Naive B cell (primary cell): Measurements from ENCODE around the gene SLC35F6. TPM values are rescaled to one million over a fixed set of nuclear protein-coding genes. Genes with fewer than 3 reads are reported as not detected.

Experiments
- ATAC-seq, 2 donors: fragments of 150-1000 bp; cut with Tn5 transposase; 2 replicates each; pipeline ENCODE4 v1.10.0; 2021; ENCODE audit warnings: low read depth in 2 of 2, mild to moderate bottlenecking in 2 of 2, moderate library complexity in 2 of 2
- DNase-seq: peaks from one replicate; pipeline ENCODE4 v3.0.0; 2022
- H3K27ac Mint-ChIP-seq, 6 donors: one replicate each; pipeline ENCODE4 v1.8.0; 2020 to 2022; ENCODE audit warnings: mild to moderate bottlenecking in 6 of 6, mixed read lengths in 6 of 6, moderate library complexity in 5 of 6, inconsistent platforms in 2 of 6
- H3K27me3 Mint-ChIP-seq, 3 donors: one replicate each; pipeline ENCODE4 v1.8.0; 2021 to 2022; ENCODE audit warnings: mixed read lengths in 3 of 3, mild to moderate bottlenecking in 1 of 3
- H3K36me3 Mint-ChIP-seq, 2 donors: one replicate each; pipeline ENCODE4 v1.8.0; 2020 to 2022; ENCODE audit warnings: mixed read lengths in 2 of 2, inconsistent platforms in 1 of 2, mild to moderate bottlenecking in 1 of 2
- H3K4me1 Mint-ChIP-seq, 3 donors: one replicate each; pipeline ENCODE4 v1.8.0; 2020 to 2022; ENCODE audit warnings: mixed read lengths in 3 of 3, inconsistent platforms in 1 of 3, mild to moderate bottlenecking in 1 of 3, moderate library complexity in 1 of 3
- H3K4me3 Mint-ChIP-seq, 8 donors: one replicate each; pipeline ENCODE4 v1.8.0; 2020 to 2022; ENCODE audit warnings: mild to moderate bottlenecking in 8 of 8, mixed read lengths in 8 of 8, moderate library complexity in 8 of 8, inconsistent platforms in 2 of 8
- H3K9me3 Mint-ChIP-seq, 7 donors: one replicate each; pipeline ENCODE4 v1.8.0; 2020 to 2022; ENCODE audit warnings: mixed read lengths in 7 of 7, mild to moderate bottlenecking in 5 of 7, inconsistent platforms in 2 of 7, moderate library complexity in 1 of 7
- polyA plus RNA-seq, 6 donors: library from polyadenylated mRNA; unstranded; fragments of 300-500 nt; fragmentation: Illumina TruSeq; gene quantifications; one replicate each; pipeline ENCODE4 v1.2.3, GENCODE V29; 2021; ENCODE audit warnings: low read depth in 6 of 6

Gene SLC35F6
- polyA plus RNA-seq, 6 donors from 2014 or later: 1.3 to 5.7 (median 4.8) TPM

DNA sequence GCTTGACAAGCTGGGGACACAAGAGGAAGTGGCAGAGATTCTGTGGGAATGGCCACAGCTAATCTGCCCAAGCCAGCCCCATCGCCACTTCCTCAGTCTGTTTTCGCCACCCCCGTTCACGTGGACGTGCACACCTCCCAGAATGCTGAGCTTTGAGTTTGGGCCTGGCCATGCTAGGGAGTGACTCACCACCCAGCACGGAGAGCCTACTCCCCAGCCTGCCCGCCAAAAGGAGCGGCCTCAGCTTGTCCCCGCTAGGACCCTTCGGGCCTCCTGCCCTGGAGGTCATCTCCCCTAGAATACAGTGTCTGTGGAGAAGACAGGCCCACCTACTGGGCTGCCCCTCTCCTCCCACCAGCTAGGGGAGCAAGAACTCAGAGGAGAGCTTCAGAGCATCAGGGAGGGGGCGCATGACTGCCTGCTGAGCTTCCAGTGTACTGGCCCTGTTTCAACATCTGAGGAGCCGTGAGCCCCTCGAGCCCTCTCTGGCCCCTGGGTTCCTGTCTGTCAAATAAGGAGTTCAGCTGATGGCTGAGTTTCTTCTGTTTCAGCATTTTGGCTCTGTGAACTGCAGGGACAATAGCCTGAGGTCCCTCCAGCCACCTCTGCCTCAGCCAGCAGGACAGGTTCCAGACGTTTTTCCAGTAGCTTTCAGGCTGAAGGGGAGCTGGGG is 5.1 kb downstream of the SLC35F6 start:
- Mint-ChIP-seq H3K27ac (peak overlapping the region in 2 of 6 donors; percentile 16 to 72), H3K4me1 (peaks cover 32 to 56% (median 49%) of the 10 kb centered on the region in 3 donors), H3K27me3 (no peaks in the 10 kb centered on the region), H3K4me3 (peak overlapping the region in 1 of 8 donors; percentile 21), H3K36me3 (no peaks in the 10 kb centered on the region), H3K9me3 (no peaks in the 10 kb centered on the region)
- DNase-seq: no peak
- ATAC-seq: no peak

DNA sequence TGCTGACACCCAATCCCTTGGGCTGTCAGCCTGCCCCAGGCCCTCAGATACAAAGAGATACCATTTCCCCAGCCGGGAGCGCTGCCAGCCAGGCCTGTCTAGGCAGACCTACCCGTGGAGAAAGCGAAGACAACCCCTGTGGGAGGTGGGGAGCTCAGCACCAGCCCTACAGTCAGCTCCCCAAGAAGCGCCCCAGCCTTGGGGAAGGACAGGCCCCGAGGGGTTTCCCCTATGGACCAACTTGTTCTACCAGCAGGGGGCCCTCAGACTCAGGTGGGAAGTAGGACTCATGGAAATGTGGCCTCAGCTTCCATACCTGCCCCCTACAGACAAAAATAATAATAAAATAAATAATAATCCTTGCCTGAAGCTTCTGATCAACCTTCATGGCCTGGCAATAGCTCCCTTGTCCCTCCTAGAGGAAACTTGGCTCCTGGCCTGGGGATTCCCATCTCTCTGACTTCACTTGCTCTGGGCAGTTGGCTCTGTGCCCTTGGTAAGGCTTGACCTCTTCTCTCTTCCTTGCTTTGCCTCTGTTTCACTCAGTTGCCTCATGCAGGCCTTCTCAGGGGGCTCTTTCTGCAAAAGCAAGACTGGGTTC is 7.0 kb downstream of the SLC35F6 start:
- H3K4me3 Mint-ChIP-seq: peak overlapping the region in 1 of 8 donors; percentile 26
- H3K27me3 Mint-ChIP-seq: no peaks in the 10 kb centered on the region
- peak overlapping the region in 1 of 6 donors; percentile 62 for H3K27ac Mint-ChIP-seq
- H3K4me1 Mint-ChIP-seq: peaks cover 17 to 39% (median 33%) of the 10 kb centered on the region in 3 donors
- no peaks in the 10 kb centered on the region for H3K9me3 Mint-ChIP-seq
- DNase-seq (peak; percentile 11), ATAC-seq (peak; percentile 57 to 62)
- peaks cover 0 to under 1% of the 10 kb centered on the region in 2 donors for H3K36me3 Mint-ChIP-seq

DNA sequence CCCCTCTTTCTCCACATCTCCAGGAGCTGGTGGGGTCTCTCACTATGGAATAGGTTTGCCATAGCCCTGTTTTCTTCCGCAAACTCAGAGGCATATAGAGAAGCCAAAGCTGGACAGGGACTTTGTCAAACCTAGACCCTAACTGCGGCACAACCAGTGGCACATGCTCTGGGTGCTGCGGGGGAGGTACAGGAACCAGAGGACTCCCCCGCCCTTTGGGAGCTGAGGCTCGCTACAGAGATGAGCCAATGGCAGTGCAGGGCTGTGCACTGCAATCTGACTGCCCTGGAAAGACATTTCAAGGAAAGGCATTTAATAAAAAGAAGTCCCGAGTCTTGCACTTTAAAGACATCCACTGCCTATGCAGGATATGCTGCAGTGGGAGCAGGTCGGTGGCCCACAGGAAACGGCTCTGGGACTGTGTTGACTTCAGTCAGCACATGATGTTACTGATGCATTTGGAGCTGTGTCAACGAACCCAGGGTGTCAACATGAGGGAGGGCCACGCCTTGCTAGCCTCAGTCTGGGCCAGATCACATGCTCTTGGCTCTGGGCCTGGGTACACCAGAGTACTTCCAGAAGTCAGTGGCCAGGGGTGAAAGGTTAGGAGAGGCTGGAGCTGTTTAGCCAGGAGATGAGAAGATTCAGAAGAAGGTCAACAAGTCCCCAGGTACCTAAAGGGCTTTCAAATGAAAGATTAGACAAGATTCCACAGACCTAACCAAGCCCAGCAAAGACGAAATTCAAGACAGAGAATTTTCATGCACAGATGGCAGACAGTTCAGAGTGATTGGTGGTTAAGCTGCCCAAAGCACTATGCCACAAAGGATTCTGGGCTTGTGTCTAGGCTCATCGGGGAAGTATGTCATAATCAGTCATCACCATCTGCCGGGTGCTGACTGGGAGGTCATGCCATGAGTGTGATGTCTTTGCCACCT is 8.2 kb downstream of the SLC35F6 start:
- no peak overlapping the region for H3K4me3 Mint-ChIP-seq
- peaks cover 21 to 37% (median 33%) of the 10 kb centered on the region in 3 donors for H3K4me1 Mint-ChIP-seq
- no peaks in the 10 kb centered on the region for H3K9me3 Mint-ChIP-seq

DNA sequence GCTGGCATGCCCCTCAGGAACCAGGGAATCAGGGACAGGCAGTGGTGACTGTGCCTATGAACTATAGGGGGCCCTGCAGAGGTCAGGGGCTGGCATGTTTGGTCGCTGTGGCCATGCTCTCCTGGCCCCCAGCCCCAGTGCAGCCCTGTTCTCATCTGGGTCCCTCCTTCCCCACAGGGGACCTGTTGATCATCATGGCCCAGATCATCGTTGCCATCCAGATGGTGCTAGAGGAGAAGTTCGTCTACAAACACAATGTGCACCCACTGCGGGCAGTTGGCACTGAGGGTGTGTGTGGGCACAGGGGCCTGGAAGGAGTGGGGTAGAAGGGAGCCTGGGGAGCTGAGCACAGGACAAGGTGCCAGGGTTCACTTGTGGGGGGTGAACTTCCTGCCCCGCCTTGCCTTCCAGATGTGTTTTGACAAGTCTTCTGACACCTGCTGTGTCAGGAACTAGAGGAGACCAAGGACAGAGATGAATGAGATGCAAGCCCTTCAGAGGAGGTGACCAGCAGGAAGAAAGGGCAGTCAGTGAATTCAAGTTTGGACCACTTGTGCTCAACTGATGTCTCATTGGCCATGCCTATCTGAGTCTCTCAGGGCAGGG is 12.2 kb downstream of the SLC35F6 start:
- no peaks in the 10 kb centered on the region for H3K9me3 Mint-ChIP-seq
- DNase-seq (no peak), ATAC-seq (no peak)
- H3K36me3 Mint-ChIP-seq: peaks cover 9 to 12% of the 10 kb centered on the region in 2 donors
- no peak overlapping the region for H3K4me3 Mint-ChIP-seq
- peak overlapping the region in 3 of 6 donors; percentile 27 to 42 (median 39) for H3K27ac Mint-ChIP-seq
- no peaks in the 10 kb centered on the region for H3K27me3 Mint-ChIP-seq
- H3K4me1 Mint-ChIP-seq: peaks cover 9 to 19% (median 14%) of the 10 kb centered on the region in 3 donors

More for the DNA sequence above, 8.2 kb downstream of the SLC35F6 start:
- Mint-ChIP-seq H3K27ac (peak overlapping the region in 3 of 6 donors; percentile 43 to 74 (median 60)), H3K27me3 (no peaks in the 10 kb centered on the region), H3K36me3 (peaks cover 9 to 12% of the 10 kb centered on the region in 2 donors)
- ATAC-seq (no peak), DNase-seq (no peak)

DNA sequence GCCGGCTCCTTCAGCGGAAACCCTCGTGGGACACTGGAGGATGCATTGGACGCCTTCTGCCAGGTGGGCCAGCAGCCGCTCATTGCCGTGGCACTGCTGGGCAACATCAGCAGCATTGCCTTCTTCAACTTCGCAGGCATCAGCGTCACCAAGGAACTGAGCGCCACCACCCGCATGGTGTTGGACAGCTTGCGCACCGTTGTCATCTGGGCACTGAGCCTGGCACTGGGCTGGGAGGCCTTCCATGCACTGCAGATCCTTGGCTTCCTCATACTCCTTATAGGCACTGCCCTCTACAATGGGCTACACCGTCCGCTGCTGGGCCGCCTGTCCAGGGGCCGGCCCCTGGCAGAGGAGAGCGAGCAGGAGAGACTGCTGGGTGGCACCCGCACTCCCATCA is 14.0 kb downstream of the SLC35F6 start:
- H3K4me3 Mint-ChIP-seq: no peak overlapping the region
- no peak overlapping the region for H3K27ac Mint-ChIP-seq
- peaks cover 0 to 6% (median 5%) of the 10 kb centered on the region in 3 donors for H3K4me1 Mint-ChIP-seq
- ATAC-seq (no peak), DNase-seq (no peak)
- no peaks in the 10 kb centered on the region for H3K9me3 Mint-ChIP-seq
- no peaks in the 10 kb centered on the region for H3K27me3 Mint-ChIP-seq
- peaks cover 9 to 12% of the 10 kb centered on the region in 2 donors for H3K36me3 Mint-ChIP-seq

DNA sequence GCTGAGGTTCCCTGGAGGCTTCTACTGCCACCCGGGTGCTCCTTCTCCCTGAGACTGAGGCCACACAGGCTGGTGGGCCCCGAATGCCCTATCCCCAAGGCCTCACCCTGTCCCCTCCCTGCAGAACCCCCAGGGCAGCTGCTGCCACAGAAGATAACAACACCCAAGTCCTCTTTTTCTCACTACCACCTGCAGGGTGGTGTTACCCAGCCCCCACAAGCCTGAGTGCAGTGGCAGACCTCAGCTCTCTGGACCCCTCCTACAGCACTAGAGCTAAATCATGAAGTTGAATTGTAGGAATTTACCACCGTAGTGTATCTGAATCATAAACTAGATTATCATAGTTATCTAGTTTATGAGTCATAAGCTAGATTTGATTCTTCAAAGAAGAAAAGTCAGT is 14.4 kb downstream of the SLC35F6 start:
- H3K9me3 Mint-ChIP-seq: no peaks in the 10 kb centered on the region
- no peak overlapping the region for H3K4me3 Mint-ChIP-seq
- ATAC-seq: no peak
- peak overlapping the region in 1 of 6 donors; percentile 57 for H3K27ac Mint-ChIP-seq
- peaks cover 0 to 6% (median 5%) of the 10 kb centered on the region in 3 donors for H3K4me1 Mint-ChIP-seq
- H3K36me3 Mint-ChIP-seq: peaks cover 9 to 12% of the 10 kb centered on the region in 2 donors
- H3K27me3 Mint-ChIP-seq: no peaks in the 10 kb centered on the region
- no peak for DNase-seq

DNA sequence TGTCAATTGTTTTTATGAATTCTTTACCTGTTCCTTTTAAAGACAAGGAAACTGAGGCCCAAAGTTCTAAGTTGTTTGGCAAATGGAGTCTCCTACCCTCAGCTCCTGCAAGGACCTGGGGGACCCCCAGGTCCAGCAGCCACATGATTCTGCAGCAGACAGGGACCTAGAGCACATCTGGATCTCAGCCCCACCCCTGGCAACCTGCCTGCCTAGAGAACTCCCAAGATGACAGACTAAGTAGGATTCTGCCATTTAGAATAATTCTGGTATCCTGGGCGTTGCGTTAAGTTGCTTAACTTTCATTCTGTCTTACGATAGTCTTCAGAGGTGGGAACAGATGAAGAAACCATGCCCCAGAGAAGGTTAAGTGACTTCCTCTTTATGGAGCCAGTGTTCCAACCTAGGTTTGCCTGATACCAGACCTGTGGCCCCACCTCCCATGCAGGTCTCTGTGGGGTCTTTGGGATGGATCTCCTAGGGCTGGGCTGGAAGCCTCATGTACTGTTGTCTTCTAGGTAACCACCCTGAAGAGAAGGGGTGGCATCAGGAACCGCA is 16.2 kb downstream of the SLC35F6 start:
- Mint-ChIP-seq H3K4me1 (peaks cover 5 to 6% (median 5%) of the 10 kb centered on the region in 3 donors), H3K27me3 (no peaks in the 10 kb centered on the region), H3K36me3 (peaks cover 9 to 12% of the 10 kb centered on the region in 2 donors), H3K4me3 (no peak overlapping the region), H3K27ac (no peak overlapping the region), H3K9me3 (no peaks in the 10 kb centered on the region)
- ATAC-seq (no peak), DNase-seq (no peak)

DNA sequence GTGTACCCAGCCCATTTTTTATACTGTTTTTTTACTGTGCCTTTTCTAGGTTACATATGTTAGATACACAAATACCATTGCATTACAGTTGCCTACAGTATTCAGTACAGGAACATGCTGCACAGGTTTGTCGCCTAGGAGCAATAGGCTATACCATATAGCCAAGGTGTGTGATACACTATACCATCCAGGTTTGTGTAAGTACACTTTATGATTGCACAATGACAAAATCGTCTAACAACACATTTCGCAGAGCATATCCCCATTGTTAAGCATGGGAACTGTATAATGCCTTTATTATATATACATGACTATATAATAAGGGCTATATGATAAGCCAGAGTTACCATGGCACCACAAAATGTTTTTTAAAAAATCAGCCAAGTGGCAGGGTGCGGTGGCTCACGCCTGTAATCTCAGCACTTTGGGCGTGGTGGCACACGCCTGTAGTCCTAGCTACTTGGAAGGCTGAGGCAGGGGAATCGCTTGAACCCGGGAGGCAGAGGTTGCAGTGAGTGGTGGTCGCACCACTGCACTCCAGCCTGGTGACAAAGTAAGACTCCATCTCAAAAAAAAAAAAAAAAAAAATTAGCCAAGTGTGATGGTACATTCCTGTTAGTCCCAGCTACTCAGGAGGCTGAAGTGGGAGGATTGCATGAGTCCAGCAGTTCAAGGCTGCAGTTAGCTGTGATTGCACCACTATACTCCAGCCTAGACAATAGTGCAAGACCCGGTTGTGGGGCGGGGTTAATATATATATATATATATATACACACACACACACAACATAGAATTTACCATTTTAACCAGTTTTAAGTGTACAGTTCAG is 19.0 kb downstream of the SLC35F6 start:
- H3K4me1 Mint-ChIP-seq: peaks cover 0 to 17% (median 6%) of the 10 kb centered on the region in 3 donors
- no peak for DNase-seq
- ATAC-seq: no peak
- H3K4me3 Mint-ChIP-seq: peak overlapping the region in 4 of 8 donors; percentile 21 to 64 (median 50)
- H3K36me3 Mint-ChIP-seq: no peaks in the 10 kb centered on the region
- peak overlapping the region in 1 of 6 donors; percentile 81 for H3K27ac Mint-ChIP-seq
- no peaks in the 10 kb centered on the region for H3K9me3 Mint-ChIP-seq
- peaks cover 0 to 6% (median 0%) of the 10 kb centered on the region in 3 donors for H3K27me3 Mint-ChIP-seq

DNA sequence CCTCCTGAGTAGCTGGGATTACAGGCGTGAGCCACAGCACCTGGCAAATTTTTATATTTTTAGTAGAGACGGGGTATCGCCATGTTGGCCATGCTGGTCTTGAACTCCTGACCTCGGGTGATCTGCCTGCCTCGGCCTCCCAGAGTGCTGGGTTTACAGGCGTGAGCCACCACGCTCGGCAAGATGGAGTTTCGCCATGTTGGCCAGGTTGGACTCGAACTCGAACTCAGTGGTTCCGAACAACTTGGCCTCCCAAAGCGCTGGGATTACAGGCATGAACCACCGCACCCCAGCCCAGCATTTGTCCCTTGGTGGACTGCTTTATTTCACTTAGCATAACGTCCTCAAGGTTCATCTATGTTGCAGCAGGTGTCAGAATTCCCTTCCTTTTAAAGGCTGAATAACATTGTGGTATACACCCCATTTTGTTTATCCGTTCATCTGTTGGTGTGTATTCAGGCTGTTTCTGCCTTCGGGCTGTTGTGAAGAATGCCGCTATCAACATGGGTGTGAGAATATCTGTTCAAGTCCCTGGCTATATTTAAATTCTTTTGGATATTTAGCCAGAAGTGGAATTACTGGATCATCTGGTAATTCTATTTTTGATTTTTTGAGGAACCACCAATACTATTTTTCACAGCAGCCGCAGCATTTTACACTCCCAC is 20.6 kb downstream of the SLC35F6 start:
- ATAC-seq (no peak), DNase-seq (no peak)
- Mint-ChIP-seq H3K27me3 (peaks cover 0 to 9% (median 6%) of the 10 kb centered on the region in 3 donors), H3K4me1 (peaks cover 0 to 17% (median 6%) of the 10 kb centered on the region in 3 donors), H3K4me3 (peak overlapping the region; percentile 75 to 93 (median 90)), H3K36me3 (no peaks in the 10 kb centered on the region), H3K9me3 (no peaks in the 10 kb centered on the region), H3K27ac (peak overlapping the region in 2 of 6 donors; percentile 29 to 94)

DNA sequence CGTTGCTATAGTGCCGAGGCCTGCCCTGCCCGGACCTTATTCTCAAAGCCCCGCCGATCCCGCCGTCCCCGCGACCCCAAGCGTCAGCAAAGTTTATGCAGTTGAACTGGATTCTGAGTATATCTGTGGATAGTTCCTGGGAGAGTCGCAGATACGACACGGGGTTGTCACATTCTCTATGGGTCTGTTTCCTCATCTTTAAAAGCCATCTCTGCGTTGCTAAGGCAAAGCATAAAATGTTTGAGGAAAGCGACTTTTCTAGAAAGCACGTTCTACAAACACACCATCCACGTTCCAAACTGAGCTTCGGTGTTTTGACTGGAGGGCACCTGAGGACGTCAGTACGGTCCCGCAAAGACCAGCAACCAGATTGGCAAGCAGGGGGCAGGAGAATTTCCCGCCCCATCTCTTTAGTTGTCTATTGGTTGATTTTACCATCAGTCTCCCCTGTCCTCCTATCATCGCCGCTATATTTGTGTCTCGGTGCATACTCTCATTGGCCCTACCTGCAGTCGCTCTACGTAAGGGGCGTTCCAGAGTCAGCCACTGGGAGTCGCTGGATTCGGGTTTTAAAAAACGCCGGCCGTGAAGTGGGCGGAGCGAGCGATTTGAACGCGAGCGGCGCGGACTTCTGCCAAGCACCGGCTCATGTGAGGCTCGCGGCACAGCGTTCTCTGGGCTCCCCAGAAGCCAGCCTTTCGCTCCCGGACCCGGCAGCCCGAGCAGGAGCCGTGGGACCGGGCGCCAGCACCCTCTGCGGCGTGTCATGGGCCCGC is 21.5 kb downstream of the SLC35F6 start, which contains the start of gene CENPA:
Gene CENPA, plus strand, starts transcription at position 626 of the 776 bp plus-strand sequence. Its CDS starts 141 bp downstream, at position 767.
- peak within 1 kb of the TSS; percentile 29 to 94 (median 76) for H3K27ac Mint-ChIP-seq
- DNase-seq (peak; percentile 95), ATAC-seq (peak; percentile 98 to 99)
- H3K4me1 Mint-ChIP-seq: peaks cover 0 to 17% (median 6%) of the 10 kb centered on the region in 3 donors
- H3K27me3 Mint-ChIP-seq: peaks cover 0 to 13% (median 6%) of the 10 kb centered on the region in 3 donors
- peak within 1 kb of the TSS; percentile 75 to 93 (median 90) for H3K4me3 Mint-ChIP-seq
- H3K9me3 Mint-ChIP-seq: peaks cover 0 to under 1% (median 0%) of the 10 kb centered on the region in 7 donors
- H3K36me3 Mint-ChIP-seq: no peaks in the 10 kb centered on the region
